OCI-LY7 (cell line): Measurements from ENCODE around the gene GNL1. TPM values are rescaled to one million over a fixed set of nuclear protein-coding genes. Genes with fewer than 3 reads are reported as not detected.
"Not testable (repeated sequence)": the region's sequence is repeated elsewhere in the genome, so short reads cannot be mapped to it uniquely, and the experiment has no call there.

Experiments used
- BruUV-seq: library from RNA; stranded (reverse); fragments of 400-500 nt; replicated peaks from 2 replicates; lab custom pipeline; 2021; lab: Mats Ljungman, UMichigan
- CTCF ChIA-PET: fragments of 300-600 bp; sonication (Branson Sonifier 250); formaldehyde crosslinking; loops from one replicate; lab custom pipeline; 2022; ENCODE audit warnings: antibody characterized with exemption; ENCODE audit not compliant: unreplicated experiment; lab: Charles Lee
- POLR2A ChIA-PET: fragments of 300-600 bp; sonication (Branson Sonifier 250); formaldehyde crosslinking; loops from one replicate; lab custom pipeline; 2022; ENCODE audit warnings: antibody characterized with exemption; lab: Charles Lee
- DNase-seq: peaks from one replicate; pipeline ENCODE4 v3.0.0-alpha.2; 2015; ENCODE audit warnings: low spot score
- H2AFZ ChIP-seq: fragments of 200-600 bp; sonication (generic), shearing (Covaris generic); 2 replicates; pipeline ENCODE4 v1.6.1; 2014; ENCODE audit warnings: mild to moderate bottlenecking, antibody characterized with exemption, low read length, moderate library complexity
- H3K27ac ChIP-seq: fragments of 200-600 bp; sonication (generic); 2 replicates; pipeline ENCODE4 v1.5.1; 2014; ENCODE audit warnings: mixed run types, low read depth, mild to moderate bottlenecking, moderate library complexity, low read length, inconsistent platforms; ENCODE audit not compliant: poor library complexity, severe bottlenecking
- H3K36me3 ChIP-seq: fragments of 200-600 bp; sonication (generic); 2 replicates; pipeline ENCODE4 v1.6.1; 2014; ENCODE audit warnings: mild to moderate bottlenecking, antibody characterized with exemption, low read length, moderate library complexity, mixed read lengths; ENCODE audit not compliant: insufficient read depth
- H3K4me1 ChIP-seq: fragments of 200-600 bp; sonication (generic); 2 replicates; pipeline ENCODE4 v1.5.1; 2014; ENCODE audit warnings: mild to moderate bottlenecking, low read length; ENCODE audit not compliant: insufficient read depth, poor library complexity, severe bottlenecking
- H3K4me2 ChIP-seq: fragments of 200-600 bp; sonication (generic); 2 replicates; pipeline ENCODE4 v1.6.1; 2014; ENCODE audit warnings: mild to moderate bottlenecking, low read length
- H3K4me3 ChIP-seq: fragments of 200-600 bp; sonication (generic); 2 replicates; pipeline ENCODE4 v1.5.1; 2014; ENCODE audit warnings: mild to moderate bottlenecking, low read depth, low read length; ENCODE audit not compliant: poor library complexity, severe bottlenecking
- H3K79me2 ChIP-seq: fragments of 200-600 bp; sonication (generic); 2 replicates; pipeline ENCODE4 v1.6.1; 2016; ENCODE audit warnings: low read depth, mild to moderate bottlenecking, low read length, moderate library complexity, mixed read lengths; ENCODE audit not compliant: insufficient read depth
- H3K9me2 ChIP-seq: fragments of 200-600 bp; sonication (generic); 2 replicates; pipeline ENCODE4 v1.6.1; 2016; ENCODE audit warnings: mild to moderate bottlenecking, low read length, mixed read lengths; ENCODE audit not compliant: insufficient read depth
- H3K9me3 ChIP-seq: fragments of 200-600 bp; sonication (generic); 2 replicates; pipeline ENCODE4 v1.6.1; 2014; ENCODE audit warnings: mild to moderate bottlenecking, mixed run types, low read length, mixed read lengths
- H4K20me1 ChIP-seq: fragments of 200-600 bp; sonication (generic); 2 replicates; pipeline ENCODE4 v1.6.1; 2014; ENCODE audit warnings: mild to moderate bottlenecking, antibody characterized with exemption, low read length, moderate library complexity, mixed read lengths; ENCODE audit not compliant: insufficient read depth
- CTCF ChIP-seq: fragments of 200-600 bp; sonication (generic); conservative IDR thresholded peaks from 2 replicates; pipeline ENCODE4 v1.5.1; 2014; ENCODE audit warnings: mild to moderate bottlenecking, antibody characterized with exemption, low read length, moderate library complexity, mixed read lengths
- EZH2phosphoT487 ChIP-seq: fragments of 200-600 bp; sonication (generic); IDR thresholded peaks from 2 replicates; pipeline ENCODE4 v1.6.1; 2018; ENCODE audit warnings: low read depth, borderline replicate concordance, mild to moderate bottlenecking, mixed run types, antibody characterized with exemption, low read length, moderate library complexity, mixed read lengths
- intact Hi-C: fragments of 100-400 bp; cut with micrococcal nuclease; formaldehyde crosslinking; loops from one replicate; pipeline ENCODE4 v1.10.0; 2022; ENCODE audit not compliant: unreplicated experiment
- total RNA-seq, 2 experiments: library from RNA; depleted of rRNA in 1 of 2; stranded (reverse); fragments of >200 nt in 1 of 2; shearing (Covaris generic) in 1 of 2; gene quantifications; 2 replicates each; pipeline ENCODE4 v1.2.3, GENCODE V29; 2014 to 2022

The GNL1 gene
- total RNA-seq, 2 experiments from 2014 or later: 66.4 to 114 TPM

DNA sequence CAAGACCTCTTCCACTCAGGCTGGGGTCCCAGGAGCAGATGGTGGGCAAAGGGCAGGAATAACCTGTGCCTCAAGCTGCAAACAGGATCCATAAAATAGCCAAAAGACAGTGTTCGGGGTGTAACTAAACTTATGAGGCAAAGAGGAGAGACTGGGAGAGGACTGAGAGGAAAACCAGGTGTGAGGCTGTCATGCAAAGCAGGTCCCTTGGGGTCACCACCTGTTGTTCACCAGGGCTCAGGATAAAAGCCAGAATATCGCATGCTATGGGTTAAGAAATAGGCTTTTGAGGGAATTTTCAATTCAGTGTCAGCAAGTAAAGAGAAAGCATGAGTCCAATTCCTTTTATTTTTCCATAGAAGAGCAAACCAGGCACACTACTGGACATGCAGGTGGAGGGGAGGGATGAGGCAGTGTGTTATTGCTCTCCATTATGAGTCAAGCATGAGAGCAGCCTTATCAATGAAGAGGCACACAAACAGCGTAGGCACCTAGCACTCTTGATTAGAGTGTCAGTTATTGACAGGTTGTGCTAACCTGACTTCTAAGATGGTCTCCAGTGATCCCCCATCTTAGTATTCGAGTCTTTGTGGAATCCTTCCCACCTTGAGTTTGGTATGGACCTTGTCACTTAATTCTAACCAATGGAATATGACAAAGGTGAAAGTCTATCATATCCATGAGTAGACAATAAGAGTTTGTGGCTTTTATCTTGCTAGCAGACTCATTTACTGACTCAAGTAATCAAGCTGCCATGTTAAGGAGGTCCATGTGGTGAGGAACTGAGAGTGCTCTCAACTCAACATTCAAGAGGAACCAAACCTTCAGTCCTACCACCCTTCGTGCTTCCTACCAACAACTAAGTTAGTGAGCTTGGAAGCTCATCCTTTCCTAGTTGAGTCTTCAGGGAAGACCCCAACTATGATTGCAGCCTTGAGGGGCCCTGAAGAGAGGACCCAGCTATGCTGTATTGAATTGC, 48.2 kb downstream of the GNL1 start:
- Histone ChIP-seq H3K27ac (peak overlapping the region; percentile 70), H2AFZ (peak overlapping the region; percentile 18; the same call in 1 of the 2 replicates), H3K36me3 (no peaks in the 10 kb centered on the region), H3K4me1 (peaks cover 30% of the 10 kb centered on the region), H3K4me2 (peak overlapping the region; percentile 84), H3K79me2 (no peaks in the 10 kb centered on the region), H3K4me3 (peak overlapping the region; percentile 52), H3K9me2 (no peaks in the 10 kb centered on the region), H4K20me1 (no peaks in the 10 kb centered on the region), H3K9me3 (no peaks in the 10 kb centered on the region)
- ChIA-PET CTCF (no interaction called here), POLR2A (interaction anchor here (0.6 to 1.4 kb wide), 4 partner anchors 8 to 25 kb away, joined by 3 to 4 read pairs (median 4); no protein-coding TSS in a partner anchor)
- intact Hi-C loops: loop anchor here (2.0 kb wide), 1 partner anchor 19 kb away; the partner anchor contains the start of gene HLA-E
- DNase-seq: peak; percentile 65
- BruUV-seq: no TSS peak
- no peak for TF ChIP-seq EZH2phosphoT487
- no peak for TF ChIP-seq CTCF

DNA sequence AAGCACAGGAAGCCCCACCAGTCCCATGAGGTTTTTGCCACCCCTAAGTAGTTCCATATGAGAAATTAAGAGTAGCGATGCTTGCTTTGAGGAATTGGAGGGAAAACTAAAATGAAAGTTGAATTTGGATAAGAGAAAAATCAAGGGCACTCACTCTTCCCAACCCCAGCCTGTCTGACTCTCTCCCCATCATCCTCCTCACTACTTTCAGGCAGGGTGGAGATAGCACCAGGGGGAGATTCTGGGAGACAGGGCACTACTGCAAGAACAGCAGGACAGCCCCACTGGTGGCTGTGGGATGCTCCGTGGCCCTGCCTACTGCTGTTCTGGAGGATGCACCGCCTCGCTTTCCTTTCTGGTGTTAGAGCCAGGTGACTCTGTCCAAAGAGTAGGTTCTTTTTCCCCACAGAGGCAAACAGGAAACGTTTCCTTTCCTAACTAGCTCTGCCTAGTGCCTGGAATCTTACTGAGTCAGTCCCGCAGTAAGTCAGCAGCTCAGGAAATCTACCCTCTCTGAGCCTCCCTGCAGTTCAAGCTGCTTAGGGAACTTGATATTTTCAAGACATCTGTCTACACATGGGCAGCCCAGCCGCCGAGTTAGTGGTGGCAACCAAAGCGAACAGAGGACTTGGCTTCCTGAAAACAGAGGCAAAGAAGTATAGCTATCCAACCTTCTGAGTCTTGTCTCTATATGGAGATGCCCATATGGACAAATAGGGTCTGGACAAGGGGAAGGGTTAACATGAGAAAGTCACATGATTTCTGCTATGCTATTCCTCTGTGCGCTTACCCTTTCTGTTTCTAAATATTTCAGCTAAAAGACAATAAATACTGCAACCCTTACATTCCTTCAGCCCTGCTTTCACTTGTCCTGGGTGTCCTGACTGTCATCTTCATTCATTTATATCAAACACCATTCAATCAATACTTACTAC, 55.6 kb downstream of the GNL1 start:
- no peak overlapping the region for H2AFZ ChIP-seq
- H3K4me3 ChIP-seq: no peak overlapping the region
- intact Hi-C loops: no loop called here
- no peaks in the 10 kb centered on the region for H4K20me1 ChIP-seq
- no peak overlapping the region for H3K27ac ChIP-seq
- POLR2A ChIA-PET: interaction anchor here (0.7 to 2.5 kb wide), 5 partner anchors 9 to 41 kb away, joined by 3 to 10 read pairs (median 5); no protein-coding TSS in a partner anchor
- TF ChIP-seq CTCF (no peak), EZH2phosphoT487 (no peak)
- no peaks in the 10 kb centered on the region for H3K79me2 ChIP-seq
- H3K36me3 ChIP-seq: no peaks in the 10 kb centered on the region
- BruUV-seq: no TSS peak
- CTCF ChIA-PET: no interaction called here
- H3K4me1 ChIP-seq: peaks cover 10% of the 10 kb centered on the region
- no peaks in the 10 kb centered on the region for H3K9me2 ChIP-seq
- H3K4me2 ChIP-seq: peak overlapping the region; percentile 20; the same call in 1 of the 2 replicates
- H3K9me3 ChIP-seq: no peaks in the 10 kb centered on the region
- DNase-seq: no peak

DNA sequence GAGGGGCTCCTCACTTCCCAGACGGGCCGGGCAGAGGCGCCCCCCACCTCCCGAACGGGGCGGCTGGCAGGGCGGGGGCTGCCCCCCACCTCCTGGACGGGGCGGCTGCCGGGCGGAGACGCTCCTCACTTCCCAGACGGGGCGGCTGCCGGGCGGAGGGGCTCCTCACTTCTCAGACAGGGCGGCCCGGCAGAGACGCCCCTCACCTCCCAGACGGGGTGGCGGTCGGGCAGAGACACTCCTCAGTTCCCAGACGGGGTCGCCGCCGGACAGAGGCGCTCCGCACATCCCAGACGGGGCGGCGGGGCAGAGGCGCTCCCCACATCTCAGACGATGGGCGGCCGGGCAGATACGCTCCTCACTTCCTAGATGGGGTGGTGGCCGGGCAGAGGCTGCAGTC, 57.6 kb downstream of the GNL1 start:
- CTCF ChIA-PET, BruUV-seq, H4K20me1 ChIP-seq, H3K4me2 ChIP-seq, intact Hi-C loops, H3K4me3 ChIP-seq, H3K79me2 ChIP-seq, H3K27ac ChIP-seq, H2AFZ ChIP-seq, H3K36me3 ChIP-seq, POLR2A ChIA-PET, H3K9me3 ChIP-seq, H3K9me2 ChIP-seq, DNase-seq: not testable (repeated sequence)
- peaks cover 10% of the 10 kb centered on the region for H3K4me1 ChIP-seq
